AG10803 (cell line): ENCODE results near the gene MORC4.

ENCODE experiments used
- DNase-seq: peaks from one replicate; pipeline ENCODE4 v3.0.0; 2010; ENCODE audit warnings: low read depth
- H3K4me3 ChIP-seq: 2 replicates; pipeline ENCODE4 v1.5.1; 2011; ENCODE audit warnings: mild to moderate bottlenecking, low read length, control low read depth
- TF ChIP-seq, protein P1 (sequence below): conservative IDR thresholded peaks from 2 replicates; pipeline ENCODE4 v1.5.1; 2011; ENCODE audit warnings: mild to moderate bottlenecking, low read length, control low read depth, inconsistent platforms

MORC4 gene

DNA sequence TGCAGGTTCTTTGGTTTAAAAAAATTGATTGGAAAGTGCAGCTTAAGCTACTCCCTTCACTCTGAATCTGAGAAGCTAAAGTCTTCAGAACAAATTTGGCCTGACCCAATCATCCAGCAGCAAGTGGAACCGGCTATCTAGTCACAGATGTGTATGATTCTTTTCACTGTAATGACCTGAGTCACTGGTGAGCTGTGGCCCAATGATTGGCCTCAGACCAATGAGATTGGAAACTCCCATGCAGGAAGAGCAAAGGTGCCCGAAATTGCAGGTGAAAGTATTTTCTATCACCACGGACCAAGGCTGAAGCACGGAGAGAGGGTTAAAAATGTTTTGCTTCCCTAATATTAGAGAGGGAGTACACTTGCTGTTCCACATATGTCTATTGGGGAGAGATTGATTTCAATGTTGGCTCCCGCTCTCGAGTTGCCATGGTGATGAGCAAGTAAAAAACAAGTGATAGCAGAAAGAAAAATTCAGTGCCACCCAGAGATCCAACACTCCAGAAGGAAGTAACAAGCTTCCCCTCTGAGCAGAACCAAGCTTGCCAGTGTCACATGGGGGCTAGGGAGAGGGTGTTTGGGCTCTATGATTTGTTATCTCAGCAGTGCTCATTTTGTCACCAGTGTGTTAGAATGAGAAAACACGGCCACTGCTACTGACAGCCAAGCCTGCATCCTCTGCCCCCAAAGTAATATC lies 108.1 kb downstream of the MORC4 start:
- TF ChIP-seq, protein P1, sequence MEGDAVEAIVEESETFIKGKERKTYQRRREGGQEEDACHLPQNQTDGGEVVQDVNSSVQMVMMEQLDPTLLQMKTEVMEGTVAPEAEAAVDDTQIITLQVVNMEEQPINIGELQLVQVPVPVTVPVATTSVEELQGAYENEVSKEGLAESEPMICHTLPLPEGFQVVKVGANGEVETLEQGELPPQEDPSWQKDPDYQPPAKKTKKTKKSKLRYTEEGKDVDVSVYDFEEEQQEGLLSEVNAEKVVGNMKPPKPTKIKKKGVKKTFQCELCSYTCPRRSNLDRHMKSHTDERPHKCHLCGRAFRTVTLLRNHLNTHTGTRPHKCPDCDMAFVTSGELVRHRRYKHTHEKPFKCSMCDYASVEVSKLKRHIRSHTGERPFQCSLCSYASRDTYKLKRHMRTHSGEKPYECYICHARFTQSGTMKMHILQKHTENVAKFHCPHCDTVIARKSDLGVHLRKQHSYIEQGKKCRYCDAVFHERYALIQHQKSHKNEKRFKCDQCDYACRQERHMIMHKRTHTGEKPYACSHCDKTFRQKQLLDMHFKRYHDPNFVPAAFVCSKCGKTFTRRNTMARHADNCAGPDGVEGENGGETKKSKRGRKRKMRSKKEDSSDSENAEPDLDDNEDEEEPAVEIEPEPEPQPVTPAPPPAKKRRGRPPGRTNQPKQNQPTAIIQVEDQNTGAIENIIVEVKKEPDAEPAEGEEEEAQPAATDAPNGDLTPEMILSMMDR, result no peak
- no peak for DNase-seq
- H3K4me3 ChIP-seq, result no peak overlapping the region
